Measurements from ENCODE around the gene RER1.

Gene RER1

GRCh38 chr1:2415801-2416208 lies 24.2 kb downstream of the RER1 start:
- H3K4me3 ChIP-seq (ENCODE audit: low read depth, low read length) = no peak overlapping the region
- TF ChIP-seq CTCF (IDR thresholded peaks at IDR 0.05; ENCODE audit: low read depth, low read length) = no peak
- in situ Hi-C loops (cut with HindIII; ENCODE audit: low sequenced_read_pairs) = no loop called here
- no peak for DNase-seq (ENCODE audit: low read depth, low spot score)

- no peak for TF ChIP-seq CTCF (IDR thresholded peaks at IDR 0.05; ENCODE audit: low read depth, low read length)
- no peak overlapping the region for H3K4me3 ChIP-seq (ENCODE audit: low read depth, low read length)
- no peak for DNase-seq (ENCODE audit: low read depth, low spot score)
- in situ Hi-C loops (cut with HindIII; ENCODE audit: low sequenced_read_pairs) = no loop called here
Measured at GRCh38 chr1:2416403-2416802, 24.8 kb downstream of the RER1 start.

GRCh38 chr1:2417083-2417832 lies 25.6 kb downstream of the RER1 start:
- in situ Hi-C loops (cut with HindIII; ENCODE audit: low sequenced_read_pairs) = no loop called here
- DNase-seq (ENCODE audit: low read depth, low spot score) = no peak
- H3K4me3 ChIP-seq (ENCODE audit: low read depth, low read length) = no peak overlapping the region
- no peak for TF ChIP-seq CTCF (IDR thresholded peaks at IDR 0.05; ENCODE audit: low read depth, low read length)

GRCh38 chr1:2417833-2418225 lies 26.2 kb downstream of the RER1 start:
- in situ Hi-C loops (cut with HindIII; ENCODE audit: low sequenced_read_pairs) = no loop called here
- no peak for TF ChIP-seq CTCF (IDR thresholded peaks at IDR 0.05; ENCODE audit: low read depth, low read length)
- H3K4me3 ChIP-seq (ENCODE audit: low read depth, low read length) = no peak overlapping the region
- no peak for DNase-seq (ENCODE audit: low read depth, low spot score)

GRCh38 chr1:2418791-2419320 lies 27.2 kb downstream of the RER1 start:
- in situ Hi-C loops (cut with HindIII; ENCODE audit: low sequenced_read_pairs) = no loop called here
- H3K4me3 ChIP-seq (ENCODE audit: low read depth, low read length) = no peak overlapping the region
- no peak for TF ChIP-seq CTCF (IDR thresholded peaks at IDR 0.05; ENCODE audit: low read depth, low read length)
- DNase-seq (ENCODE audit: low read depth, low spot score) = no peak

- in situ Hi-C loops (cut with HindIII; ENCODE audit: low sequenced_read_pairs) = no loop called here
- DNase-seq (ENCODE audit: low read depth, low spot score) = no peak
- H3K4me3 ChIP-seq (ENCODE audit: low read depth, low read length) = no peak overlapping the region
- no peak for TF ChIP-seq CTCF (IDR thresholded peaks at IDR 0.05; ENCODE audit: low read depth, low read length)
Measured at GRCh38 chr1:2419416-2419815, 27.8 kb downstream of the RER1 start.

All from astrocyte of the spinal cord (primary cell).